T-helper 2 cell treated with Interferon-gamma antibody and Interleukin-4, amounts not matched to agents 100 ng/mL and 5 ng/mL, for 36 hours (primary cell): ENCODE results near the gene RASAL2. TPM values are rescaled to one million over a fixed set of nuclear protein-coding genes. Genes with fewer than 3 reads are reported as not detected.

Experiments used
- intact Hi-C: fragments of 100-400 bp; cut with micrococcal nuclease; formaldehyde crosslinking; loops from one replicate; pipeline ENCODE4 v1.15.1; 2023
- total RNA-seq: library from RNA; stranded (reverse); gene quantifications from 2 replicates; pipeline ENCODE4 v1.2.3, GENCODE V29; 2022

RASAL2 gene
- total RNA-seq, 1 donor from 2014 or later = 0.05 TPM

DNA sequence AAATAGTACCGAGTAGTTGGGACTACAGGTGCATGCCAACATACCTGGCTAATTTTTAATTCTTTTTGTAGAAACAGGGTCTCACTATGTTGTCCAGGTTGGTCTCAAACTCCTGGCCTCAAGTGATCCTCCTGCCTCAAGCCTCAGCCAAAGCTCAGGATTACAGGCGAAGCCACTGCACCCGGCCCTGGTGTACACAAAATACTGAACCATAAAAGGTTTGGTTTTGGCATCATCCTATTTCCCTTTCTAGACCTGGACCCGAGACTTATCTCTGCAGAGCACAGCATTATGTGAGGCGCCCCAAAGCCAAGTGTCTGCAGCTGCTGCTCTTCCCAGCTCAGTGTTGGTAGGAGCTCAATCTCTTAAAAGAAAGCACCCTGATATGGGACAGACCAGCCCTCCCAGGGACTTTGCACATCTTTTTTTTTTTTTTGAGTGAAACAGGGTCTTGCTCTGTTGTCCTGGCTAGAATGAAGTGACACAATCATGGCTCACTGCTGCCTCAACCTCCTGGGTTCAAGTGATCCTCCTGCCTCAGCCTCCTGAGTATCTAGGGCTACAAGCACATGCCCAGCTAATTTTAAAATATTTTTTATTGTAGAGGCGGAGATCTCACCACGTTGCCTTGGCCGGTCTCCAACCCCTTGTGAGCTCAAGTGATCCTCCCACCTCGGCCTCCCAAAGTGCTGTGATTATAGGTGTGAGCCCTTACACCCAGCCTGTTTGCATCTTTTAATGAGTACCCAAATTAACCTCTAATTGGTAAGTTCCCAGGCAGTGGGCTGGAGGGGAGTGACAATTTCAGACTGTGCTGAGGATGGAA is 439.4 kb downstream of the RASAL2 start:
- intact Hi-C loops = loop anchor here (5.0 to 10.0 kb wide), 2 partner anchors 221 to 1281 kb away; no protein-coding TSS in a partner anchor

Other genes starting within 250 kb of the RASAL2 start
- gene SEC16B, start 124.0 kb upstream of the RASAL2 start, total RNA-seq = not detected in 2 replicates